NB4 (cell line): ENCODE measurements around the gene TRIM6.

Experiments used
- MYC ChIP-seq: IDR thresholded peaks from 2 replicates; pipeline ENCODE4 v1.6.1; 2011; ENCODE audit warnings: low read depth, low read length
- TF ChIP-seq, protein P1 (sequence below): IDR thresholded peaks from one replicate; pipeline ENCODE4 v1.5.1; 2012; ENCODE audit warnings: low read depth, low read length

DNA sequence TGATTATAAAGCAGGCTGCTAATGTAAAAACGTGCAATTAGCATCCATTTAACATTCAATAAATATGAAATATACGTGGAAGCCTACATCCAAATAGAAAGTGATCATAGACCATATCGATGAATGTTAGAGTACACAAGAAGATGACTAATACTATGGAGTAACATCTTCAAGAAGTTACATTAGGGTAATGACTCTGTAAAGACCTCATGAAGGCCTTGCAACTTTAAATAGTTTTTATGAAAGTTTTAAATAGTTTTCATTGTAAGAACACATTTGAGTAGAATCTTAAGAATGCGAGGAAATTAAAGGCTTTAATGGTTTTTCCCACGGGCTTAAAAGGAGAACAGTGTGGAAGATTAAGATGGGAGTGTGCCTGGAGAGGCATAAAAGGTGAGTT is 29.8 kb downstream of the TRIM6 start:
- TF ChIP-seq, protein P1, sequence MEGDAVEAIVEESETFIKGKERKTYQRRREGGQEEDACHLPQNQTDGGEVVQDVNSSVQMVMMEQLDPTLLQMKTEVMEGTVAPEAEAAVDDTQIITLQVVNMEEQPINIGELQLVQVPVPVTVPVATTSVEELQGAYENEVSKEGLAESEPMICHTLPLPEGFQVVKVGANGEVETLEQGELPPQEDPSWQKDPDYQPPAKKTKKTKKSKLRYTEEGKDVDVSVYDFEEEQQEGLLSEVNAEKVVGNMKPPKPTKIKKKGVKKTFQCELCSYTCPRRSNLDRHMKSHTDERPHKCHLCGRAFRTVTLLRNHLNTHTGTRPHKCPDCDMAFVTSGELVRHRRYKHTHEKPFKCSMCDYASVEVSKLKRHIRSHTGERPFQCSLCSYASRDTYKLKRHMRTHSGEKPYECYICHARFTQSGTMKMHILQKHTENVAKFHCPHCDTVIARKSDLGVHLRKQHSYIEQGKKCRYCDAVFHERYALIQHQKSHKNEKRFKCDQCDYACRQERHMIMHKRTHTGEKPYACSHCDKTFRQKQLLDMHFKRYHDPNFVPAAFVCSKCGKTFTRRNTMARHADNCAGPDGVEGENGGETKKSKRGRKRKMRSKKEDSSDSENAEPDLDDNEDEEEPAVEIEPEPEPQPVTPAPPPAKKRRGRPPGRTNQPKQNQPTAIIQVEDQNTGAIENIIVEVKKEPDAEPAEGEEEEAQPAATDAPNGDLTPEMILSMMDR: no peak
- TF ChIP-seq MYC: no peak
